Epithelial cell of esophagus (primary cell): ENCODE results near the gene GPR4.
"Not testable (repeated sequence)": the region's sequence is repeated elsewhere in the genome, so short reads cannot be mapped to it uniquely, and the experiment has no call there.

ENCODE experiments used
- DNase-seq: peaks from one replicate; pipeline ENCODE4 v3.0.0; 2010; ENCODE audit warnings: low read depth
- H3K4me3 ChIP-seq: 2 replicates; pipeline ENCODE4 v1.5.1; 2011; ENCODE audit warnings: mild to moderate bottlenecking, low read length, control low read depth
- TF ChIP-seq, protein P1 (sequence below): IDR thresholded peaks from 2 replicates; pipeline ENCODE4 v1.5.1; 2011; ENCODE audit warnings: low read depth, mild to moderate bottlenecking, low read length, control low read depth, inconsistent platforms; ENCODE audit not compliant: insufficient read depth; ENCODE audit errors: missing control alignments

The GPR4 gene

DNA sequence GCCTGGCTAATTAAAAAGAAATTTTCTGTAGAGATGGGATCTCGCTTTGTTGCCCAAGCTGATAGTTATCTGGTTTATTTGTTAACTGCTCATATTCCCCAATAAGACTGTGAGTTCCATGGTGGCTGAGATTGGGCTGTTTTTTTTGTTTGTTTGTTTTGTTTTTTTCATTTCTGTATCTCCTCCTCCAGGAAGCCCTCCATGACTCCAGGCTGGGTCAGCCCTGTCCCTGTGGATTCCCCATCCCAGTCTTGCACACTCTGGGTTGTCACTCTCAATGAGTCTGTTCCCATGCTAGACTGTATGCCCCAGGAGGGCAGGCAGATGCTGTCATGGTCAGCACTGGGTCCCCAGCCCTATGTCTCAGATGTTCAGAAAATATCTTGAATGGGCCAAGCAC lies 34.3 kb upstream of the GPR4 start:
- DNase-seq: no peak
- no peak overlapping the region for H3K4me3 ChIP-seq
- TF ChIP-seq, protein P1, sequence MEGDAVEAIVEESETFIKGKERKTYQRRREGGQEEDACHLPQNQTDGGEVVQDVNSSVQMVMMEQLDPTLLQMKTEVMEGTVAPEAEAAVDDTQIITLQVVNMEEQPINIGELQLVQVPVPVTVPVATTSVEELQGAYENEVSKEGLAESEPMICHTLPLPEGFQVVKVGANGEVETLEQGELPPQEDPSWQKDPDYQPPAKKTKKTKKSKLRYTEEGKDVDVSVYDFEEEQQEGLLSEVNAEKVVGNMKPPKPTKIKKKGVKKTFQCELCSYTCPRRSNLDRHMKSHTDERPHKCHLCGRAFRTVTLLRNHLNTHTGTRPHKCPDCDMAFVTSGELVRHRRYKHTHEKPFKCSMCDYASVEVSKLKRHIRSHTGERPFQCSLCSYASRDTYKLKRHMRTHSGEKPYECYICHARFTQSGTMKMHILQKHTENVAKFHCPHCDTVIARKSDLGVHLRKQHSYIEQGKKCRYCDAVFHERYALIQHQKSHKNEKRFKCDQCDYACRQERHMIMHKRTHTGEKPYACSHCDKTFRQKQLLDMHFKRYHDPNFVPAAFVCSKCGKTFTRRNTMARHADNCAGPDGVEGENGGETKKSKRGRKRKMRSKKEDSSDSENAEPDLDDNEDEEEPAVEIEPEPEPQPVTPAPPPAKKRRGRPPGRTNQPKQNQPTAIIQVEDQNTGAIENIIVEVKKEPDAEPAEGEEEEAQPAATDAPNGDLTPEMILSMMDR: no peak

DNA sequence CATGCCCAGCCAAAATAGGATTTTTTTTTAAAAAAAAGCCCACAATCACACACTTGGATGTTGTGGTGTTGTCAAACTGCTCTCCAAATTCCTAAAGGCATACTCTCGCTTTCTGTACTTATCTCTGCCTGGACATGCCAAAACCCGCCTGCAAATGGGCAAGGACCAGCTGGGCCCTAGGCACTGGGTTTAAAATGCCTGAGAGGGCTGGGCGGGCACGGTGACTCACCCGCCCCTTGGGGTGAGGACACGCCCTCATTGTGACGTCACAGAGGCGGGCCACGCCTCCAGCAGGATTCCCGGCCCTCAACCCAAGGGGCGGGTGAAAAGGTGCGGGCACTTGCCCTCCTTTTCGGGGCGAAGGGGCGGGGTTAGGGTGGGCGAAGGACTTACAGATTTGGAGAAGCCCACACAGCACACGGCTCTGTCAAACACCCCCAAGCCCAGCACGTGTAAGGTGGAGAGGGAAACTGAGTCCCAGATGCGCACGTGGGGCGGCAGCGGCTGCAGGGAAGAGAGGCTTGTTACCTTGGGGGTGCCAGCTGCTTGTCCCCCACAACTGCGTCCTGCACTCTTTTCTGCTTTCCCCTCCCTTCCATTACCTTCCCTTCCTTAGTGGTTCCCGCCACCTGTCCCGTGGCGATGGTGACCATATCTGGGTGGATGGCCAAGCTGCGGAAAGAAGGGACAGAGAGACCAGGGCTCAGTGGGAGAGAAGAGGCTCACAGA lies 30.6 kb upstream of the GPR4 start:
- DNase-seq: peak; percentile 99

DNA sequence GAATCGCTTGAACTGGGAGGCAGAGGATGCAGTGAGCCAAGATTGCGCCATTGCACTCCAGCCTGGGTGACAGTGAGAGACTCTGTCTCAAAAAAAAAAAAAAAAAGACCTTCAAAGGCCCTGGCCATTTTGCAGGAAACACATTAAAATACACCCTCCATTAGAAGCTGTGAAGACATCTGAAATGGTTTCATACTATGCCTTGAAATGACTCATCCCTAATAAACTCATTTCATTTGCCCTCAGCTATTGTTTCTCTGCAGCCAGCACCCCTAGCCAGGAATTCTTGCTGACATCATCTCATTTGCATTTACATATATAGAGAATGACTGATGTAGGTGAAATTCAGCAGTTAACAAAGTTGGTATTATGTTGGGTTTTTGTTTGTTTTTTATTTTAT lies 28.5 kb upstream of the GPR4 start:
- H3K4me3 ChIP-seq: no peak overlapping the region
- DNase-seq: peak; percentile 96
- TF ChIP-seq, protein P1: no peak

More for the DNA sequence above, 30.6 kb upstream of the GPR4 start:
- TF ChIP-seq, protein P1: no peak
- H3K4me3 ChIP-seq: no peak overlapping the region

DNA sequence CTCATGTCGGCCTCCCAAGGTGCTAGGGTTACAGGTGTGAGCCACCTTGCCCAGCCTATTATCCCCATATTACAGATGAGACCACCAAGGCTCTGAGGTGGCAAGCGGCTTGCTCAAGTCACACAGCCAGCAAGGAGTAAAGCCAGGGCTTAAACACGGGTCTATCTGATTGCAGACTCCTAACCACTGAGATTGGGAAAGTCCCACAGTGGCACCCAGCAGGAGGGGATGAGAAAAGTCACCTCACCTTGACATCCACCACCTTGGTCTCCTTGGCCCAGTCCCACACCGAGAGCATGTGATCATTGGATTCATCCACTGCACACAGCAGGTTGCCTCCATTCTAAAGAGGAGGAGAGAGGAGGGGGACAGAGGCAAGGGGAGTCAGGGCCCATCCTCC lies 27.7 kb upstream of the GPR4 start:
- TF ChIP-seq, protein P1: no peak
- DNase-seq: no peak
- no peak overlapping the region for H3K4me3 ChIP-seq

DNA sequence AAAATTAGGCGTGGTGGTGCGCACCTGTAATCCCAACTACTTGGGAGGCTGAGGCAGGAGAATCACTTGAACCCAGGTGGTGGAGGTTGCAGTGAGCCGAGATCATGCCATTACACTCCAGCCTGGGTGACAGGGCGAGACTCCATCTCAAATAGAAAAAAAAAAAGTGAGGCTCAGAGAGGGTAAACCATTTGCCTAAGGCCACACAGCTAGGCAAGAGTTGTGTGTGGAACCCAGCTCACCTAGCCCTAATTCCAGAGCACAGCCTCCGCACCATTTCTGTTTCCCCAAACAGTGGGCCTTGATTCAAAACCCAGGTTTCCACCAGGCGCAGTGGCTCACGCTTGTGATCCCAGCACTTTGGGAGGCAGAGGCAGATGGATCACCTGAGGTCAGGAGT lies 26.2 kb upstream of the GPR4 start:
- not testable (repeated sequence) for DNase-seq, H3K4me3 ChIP-seq

DNA sequence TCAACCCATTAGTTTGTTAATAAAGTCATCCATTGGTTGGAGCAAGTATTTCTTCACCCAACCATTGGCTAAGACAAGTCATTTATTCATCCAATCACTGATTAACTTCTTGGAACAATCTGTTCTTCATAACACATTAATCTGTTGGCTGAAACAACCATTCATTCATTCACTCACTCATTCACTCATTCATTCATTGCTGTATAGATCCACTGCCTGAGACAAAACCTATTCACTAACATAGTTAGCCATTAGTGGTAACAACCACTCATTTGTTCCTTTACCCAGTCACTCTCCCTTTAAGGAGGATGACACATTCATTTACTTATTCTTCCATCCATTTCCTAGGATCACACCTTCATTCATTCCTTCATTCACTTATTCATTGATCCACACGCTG lies 22.0 kb upstream of the GPR4 start:
- H3K4me3 ChIP-seq: no peak overlapping the region
- no peak for DNase-seq
- TF ChIP-seq, protein P1: no peak

DNA sequence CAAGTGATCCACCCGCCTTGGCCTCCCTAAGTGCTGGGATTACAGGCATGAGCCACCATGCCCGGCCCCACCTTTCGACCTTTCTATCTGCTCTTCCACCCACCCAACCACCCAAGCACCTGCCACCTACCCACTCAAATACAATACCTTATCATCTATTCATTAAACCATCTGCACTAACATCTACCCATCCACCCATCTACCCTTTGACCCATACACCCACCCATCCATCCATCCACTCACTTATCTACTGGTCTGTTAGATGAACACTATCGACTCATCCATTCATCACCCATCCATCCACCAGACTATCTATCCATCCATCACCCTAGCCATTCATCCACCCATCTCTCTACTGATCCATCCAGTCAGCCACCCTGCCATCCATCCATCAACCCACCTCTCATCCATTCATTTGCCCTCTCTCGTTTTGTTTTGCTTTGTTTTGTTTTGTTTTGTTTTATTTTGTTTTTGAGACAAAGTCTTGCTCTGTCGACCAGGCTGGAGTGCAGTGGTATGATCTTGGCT lies 20.0 kb upstream of the GPR4 start:
- TF ChIP-seq, protein P1: no peak
- DNase-seq: no peak
- no peak overlapping the region for H3K4me3 ChIP-seq
